HEK293T (cell line): ENCODE data around the gene LRMDA.

Experiments used
- ELF4 ChIP-seq: fragments of 450-650 bp; IDR thresholded peaks from 2 replicates; pipeline ENCODE4 v1.6.1; 2017; ENCODE audit warnings: antibody characterized with exemption
- FOXK2 ChIP-seq: fragments of 450-650 bp; IDR thresholded peaks from 2 replicates; pipeline ENCODE4 v1.6.1; 2016; ENCODE audit warnings: mild to moderate bottlenecking
- FOXM1 ChIP-seq: fragments of 450-650 bp; IDR thresholded peaks from 2 replicates; pipeline ENCODE4 v1.6.1; 2017; ENCODE audit warnings: mild to moderate bottlenecking, borderline replicate concordance
- NFRKB ChIP-seq: fragments of 450-650 bp; IDR thresholded peaks from 2 replicates; pipeline ENCODE4 v1.6.1; 2016; ENCODE audit warnings: mild to moderate bottlenecking, moderate library complexity
- SP1 ChIP-seq: fragments of 450-650 bp; IDR thresholded peaks from 2 replicates; pipeline ENCODE4 v1.6.1; 2017

- TF ChIP-seq SP1 = no peak
- TF ChIP-seq ELF4 = no peak
- no peak for TF ChIP-seq FOXK2
- no peak for TF ChIP-seq FOXM1
- no peak for TF ChIP-seq NFRKB
These were observed 1049.8 kb downstream of the LRMDA start for GRCh38 chr10:76481178-76481577.
